Skin of body (tissue), 2 donors: ENCODE results near the gene AIG1. TPM values are rescaled to one million over a fixed set of nuclear protein-coding genes. Genes with fewer than 3 reads are reported as not detected.
"Not testable (repeated sequence)": the region's sequence is repeated elsewhere in the genome, so short reads cannot be mapped to it uniquely, and the experiment has no call there.

Source experiments
- DNase-seq: peaks from one replicate; lab custom pipeline; 2025; lab: John Stamatoyannopoulos, UW
- total RNA-seq: library from RNA; depleted of rRNA; stranded (reverse); fragments of >200 nt; gene quantifications from one replicate; pipeline ENCODE4 v1.2.3, GENCODE V29; 2014

The AIG1 gene
- total RNA-seq, 1 donor from 2014 or later: 22.8 TPM

DNA sequence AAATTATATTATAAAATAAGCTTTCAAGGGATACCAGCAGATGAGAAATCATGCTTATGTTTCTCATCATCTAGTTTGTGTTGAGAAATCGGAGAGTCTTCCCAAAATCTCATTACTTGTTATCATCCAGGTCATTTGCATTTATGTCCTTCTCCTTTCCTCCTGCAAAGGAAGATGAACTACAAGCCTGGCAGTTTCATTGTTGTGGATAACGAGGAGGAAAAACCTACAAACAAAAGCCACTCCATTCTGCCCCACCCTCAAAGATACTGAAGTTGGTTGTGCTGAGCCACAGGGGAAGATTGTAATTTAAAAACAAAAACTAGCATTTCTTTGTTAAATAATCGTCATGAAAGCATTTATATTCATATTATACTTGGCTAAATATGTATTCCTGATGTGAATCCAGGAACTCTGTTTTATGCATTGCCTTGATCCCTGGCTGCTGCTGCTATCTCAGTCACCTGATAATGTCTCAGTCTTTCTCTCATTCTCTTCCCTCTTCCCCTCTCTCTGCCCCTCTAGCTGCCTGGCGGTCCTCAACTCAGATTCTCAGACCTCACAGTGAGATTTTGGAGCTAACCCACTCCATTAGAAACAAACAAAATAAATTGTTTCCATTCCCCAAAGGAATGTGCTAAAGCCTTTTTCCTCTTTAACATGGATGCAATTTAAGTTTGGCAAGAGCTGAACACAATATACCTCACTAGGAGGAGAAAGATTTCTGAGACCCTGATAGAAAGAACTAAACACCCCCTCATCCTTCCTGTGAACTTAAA lies 204.5 kb downstream of the AIG1 start:
- peak; percentile 71 for DNase-seq

DNA sequence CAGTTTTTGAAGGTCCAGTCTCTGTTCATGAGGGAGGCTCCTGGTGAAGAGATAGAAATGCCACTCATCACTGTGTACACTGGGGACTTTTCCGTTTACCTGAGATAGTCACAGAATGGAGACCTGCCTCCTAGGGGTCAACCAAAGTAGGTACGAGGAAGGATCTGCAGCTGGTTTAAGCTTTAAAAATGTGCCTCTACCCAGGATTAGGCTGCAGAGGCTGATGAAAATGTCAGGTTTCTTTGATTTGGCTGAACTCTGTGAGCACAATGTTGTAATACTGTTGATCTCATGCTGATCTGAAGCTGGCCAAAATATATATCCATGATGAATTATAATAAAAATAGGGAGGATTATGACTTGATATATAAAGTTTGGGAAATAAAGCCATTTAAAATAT lies 207.1 kb downstream of the AIG1 start:
- DNase-seq: peak; percentile 65

DNA sequence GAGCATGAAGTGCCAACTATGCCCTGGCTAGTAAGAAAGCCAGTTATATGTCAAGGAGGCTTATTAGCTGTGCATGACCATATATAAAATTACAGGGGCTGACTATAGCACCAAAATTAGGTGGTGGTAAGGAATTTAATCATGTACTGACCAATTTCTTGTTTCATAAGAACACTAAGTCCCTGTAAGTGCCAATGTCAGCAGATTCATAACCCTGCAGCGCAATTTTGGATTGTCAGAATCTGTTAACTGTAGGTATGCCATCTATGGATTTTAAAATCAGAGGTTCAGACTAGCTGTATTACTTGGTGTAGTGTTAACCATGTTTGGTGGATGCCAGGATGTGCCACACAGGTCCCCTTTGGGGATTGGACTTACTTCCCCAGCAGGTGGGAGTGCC lies 207.8 kb downstream of the AIG1 start:
- no peak for DNase-seq

DNA sequence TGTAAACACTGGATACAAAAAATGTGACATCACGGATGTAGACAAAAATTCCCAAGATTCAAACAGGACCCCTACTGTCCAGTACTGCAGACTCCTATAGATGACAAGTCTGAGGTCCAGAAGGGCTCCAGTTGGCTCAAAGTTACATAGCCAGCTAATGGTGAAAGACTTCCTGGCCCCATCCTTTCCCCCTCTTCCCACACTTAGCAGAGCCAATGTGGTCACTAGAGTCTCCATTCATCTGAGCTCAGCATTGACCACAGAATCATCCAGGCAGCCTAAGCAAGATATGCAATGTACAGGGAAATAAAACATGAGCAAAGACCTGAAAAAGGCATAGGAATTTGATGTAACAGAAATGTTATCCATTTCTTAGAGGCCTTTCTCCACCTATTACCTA lies 209.3 kb downstream of the AIG1 start:
- DNase-seq: no peak

DNA sequence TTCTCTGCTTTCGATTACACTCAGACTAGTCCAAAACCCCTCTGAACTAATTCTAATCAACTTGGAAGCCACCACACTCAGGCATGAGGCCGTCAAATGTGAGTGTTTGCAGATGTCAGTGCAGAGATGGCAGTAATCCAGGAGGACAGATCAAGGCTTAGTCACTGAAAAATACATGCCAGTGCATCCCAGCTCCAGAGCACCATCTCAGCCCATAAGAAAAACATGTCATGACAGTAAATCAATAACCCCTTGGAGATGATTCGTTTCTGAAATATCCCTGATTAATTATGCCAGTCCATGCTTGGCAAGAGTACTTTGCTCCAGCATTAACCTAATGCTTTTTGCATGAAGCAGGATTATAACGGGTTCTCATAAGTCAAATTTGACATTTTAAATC lies 210.3 kb downstream of the AIG1 start:
- DNase-seq: peak; percentile 81

DNA sequence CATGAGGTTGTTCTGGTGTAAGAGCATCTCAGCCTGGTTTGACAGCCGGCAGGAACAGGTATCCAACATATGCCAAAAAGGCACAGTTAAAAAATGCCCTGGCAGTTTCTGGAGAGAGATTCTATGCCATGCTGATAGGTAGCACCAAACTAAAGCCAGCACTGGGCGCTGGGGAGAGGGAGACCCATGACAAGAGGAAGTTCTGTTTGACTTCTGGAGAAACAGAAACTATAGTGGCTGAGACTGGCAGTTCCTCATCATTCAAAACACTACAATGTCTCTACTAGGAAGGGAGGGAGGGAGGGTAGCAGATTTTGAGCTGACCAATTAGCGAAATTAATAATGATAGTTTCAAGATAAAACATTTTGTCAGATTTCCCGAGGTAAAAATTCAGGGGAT lies 215.7 kb downstream of the AIG1 start:
- DNase-seq: no peak

DNA sequence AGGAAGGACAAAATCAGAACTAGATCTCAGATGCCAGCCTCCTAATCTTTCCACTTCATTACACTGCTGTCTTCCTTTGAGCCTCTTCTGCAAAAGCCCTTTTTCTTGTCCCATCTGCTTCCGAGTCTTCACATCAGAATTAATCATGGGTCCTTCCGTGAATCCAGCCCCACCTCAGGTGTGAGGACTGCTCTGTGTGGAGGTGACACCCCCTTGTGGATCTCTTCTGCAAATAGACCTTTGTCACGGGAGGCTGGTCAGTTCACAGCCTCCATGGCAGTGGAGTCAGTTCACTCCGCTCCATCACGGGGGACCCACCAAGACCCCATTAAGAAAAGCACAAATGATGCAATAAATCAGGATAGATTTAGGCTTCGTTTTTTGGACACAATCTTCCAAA lies 218.7 kb downstream of the AIG1 start:
- no peak for DNase-seq

DNA sequence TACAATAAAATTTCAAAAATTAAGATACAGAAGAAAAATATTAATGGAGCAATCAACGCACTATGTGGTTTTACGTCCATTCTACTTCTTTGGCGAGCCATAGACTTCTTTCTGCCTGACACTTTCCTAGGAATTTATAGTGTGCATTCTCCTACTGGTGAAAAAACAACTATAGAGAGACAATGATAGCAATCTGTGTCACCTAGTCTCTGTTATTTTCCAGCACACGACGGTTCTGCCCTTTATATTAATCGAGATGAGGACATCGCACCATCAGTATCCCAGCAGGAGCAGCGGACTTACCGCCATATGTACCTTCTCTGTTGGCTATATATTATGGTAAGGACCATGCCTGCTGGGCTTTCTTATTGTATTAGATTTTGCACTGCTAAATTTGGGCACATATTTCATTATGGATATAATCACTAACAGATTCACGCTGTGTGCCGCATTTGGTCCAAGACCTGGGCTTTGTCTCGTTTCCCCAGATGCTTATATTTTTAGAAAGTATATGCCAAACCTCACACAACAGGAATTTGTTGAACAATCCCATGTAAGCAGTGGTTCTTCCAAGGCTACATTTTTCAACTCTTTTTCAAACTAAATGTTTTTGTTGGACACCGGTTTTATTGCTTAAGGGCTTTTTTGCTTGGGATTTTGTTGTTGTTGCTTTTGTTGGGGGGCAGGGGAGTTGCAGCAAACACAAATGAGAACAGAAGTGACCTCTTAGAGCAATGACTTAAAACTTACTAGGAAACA lies 223.4 kb downstream of the AIG1 start:
- peak; percentile 79 for DNase-seq

DNA sequence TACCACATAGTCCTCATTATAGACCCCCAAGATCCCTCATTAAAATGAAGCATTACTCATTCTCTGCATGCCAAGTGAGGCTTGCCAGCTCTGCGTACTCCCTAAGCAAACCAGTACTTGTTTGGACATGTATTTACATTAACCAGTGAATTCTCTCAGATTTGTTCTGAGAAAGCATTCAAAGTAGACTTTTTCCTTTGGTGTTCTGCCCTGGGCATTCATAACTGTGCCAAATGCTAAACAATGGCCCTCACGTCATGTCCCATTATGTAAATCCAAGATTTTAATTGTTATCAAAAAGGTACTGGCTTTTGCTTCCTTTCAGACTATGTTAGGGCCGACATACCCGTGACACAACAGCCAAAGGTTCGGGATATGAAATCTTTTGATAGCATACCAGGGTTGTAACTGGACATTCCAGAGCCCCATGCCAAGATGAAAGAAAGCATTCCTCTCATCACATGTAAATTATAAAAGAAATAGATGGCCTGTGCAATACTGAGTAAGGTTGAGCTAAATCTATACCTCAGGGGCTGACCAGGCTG lies 225.6 kb downstream of the AIG1 start:
- DNase-seq: no peak

DNA sequence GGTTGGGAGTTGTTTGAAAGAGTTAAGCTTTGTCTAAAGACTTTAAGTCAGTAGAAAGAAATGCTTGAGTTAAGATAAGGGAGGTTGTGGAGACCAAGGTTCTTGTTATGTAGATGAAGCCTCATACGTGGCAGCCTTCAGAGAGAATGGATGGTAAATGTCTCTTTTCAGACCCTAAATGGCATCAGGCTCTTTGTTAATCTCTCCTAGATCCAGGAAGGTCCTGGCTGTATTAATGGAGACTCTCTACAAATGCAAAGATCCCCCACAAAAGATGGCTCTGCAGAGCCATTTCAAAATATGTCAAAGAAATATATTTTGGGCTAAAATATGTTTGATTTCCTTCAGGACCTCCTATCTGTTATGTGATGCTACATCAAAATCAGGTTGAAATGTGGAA lies 228.2 kb downstream of the AIG1 start:
- no peak for DNase-seq

DNA sequence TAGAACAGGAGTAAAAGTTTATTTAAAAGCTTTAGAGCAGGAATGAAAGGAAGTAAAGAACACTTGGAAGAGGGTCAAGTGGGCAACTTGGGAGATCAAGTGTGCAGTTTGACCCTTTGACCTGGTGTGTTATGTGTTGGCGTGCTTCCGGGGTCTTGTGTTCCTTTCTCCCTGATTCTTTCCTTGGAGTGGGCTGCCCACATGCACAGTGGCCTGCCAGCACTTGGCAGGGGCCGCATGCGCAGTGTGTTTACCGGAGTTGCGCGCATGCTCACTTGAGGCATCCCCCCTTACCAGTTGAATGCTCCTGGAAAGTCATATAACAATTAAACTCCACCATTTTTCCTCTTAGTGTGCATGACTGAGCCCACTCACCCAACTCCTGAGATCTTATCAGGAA lies 229.5 kb downstream of the AIG1 start:
- DNase-seq: no peak

DNA sequence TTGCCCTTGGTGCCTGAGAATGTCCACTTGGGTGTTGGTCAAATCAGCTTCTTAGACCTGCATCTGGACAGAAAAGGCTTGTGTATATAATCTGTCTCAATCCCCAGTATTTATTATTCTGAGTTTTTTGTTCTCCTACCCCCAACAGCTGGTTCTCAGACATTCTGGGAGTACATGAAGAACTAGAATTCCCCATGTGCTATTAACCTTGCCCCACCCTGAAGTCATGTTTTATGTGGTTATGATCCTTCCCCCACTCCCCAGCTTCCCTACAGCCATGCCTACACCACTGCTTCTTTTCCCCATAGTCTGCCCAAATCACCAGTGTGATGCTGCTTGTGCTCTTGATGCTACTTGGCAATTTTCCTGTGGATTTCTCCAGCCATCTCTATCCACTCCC lies 232.8 kb downstream of the AIG1 start:
- no peak for DNase-seq

DNA sequence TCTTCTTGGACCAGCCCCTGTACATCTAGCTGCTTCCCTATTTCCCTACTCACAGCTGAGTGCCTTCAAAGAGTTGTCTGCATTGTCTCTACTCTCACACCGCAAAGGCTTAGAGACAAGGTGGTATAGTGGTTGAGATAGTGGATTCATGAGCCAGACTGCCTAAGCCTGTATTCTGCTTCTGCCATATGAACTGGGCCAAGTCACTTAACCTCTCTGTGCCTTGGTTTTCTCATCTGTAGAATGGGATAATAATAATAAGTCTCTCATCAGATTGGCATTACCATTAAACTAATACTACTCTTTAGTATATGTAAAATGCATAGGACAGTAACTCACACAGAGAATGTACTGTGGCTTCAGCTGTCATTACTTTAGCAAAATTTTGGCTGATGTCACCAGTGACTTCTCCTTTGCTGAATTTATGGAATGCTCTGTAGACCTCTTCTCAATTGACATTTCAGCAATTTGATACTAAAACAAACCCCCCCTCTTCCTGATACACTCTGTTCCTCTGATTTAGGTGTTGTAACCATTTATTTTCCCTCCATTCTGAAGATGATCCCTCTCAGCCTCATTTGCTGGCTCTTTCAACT lies 233.7 kb downstream of the AIG1 start:
- no peak for DNase-seq

DNA sequence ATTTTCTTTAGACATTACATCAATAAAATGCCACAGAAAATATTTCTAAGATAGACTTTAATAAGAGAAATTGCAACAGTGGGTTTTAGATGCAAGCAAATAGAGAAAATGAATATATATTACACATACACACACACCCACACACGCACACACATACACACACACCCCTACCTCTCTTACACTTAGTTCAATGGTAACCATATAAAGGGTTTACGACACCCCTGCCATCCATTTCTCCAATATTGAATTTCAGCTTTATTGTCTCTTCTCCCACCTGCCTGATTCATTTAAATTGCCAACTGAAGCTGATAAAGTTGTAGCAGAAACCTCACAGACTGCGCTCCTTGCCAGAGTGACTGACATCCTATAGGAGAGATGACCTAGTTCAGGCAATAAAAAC lies 235.2 kb downstream of the AIG1 start:
- DNase-seq: no peak

DNA sequence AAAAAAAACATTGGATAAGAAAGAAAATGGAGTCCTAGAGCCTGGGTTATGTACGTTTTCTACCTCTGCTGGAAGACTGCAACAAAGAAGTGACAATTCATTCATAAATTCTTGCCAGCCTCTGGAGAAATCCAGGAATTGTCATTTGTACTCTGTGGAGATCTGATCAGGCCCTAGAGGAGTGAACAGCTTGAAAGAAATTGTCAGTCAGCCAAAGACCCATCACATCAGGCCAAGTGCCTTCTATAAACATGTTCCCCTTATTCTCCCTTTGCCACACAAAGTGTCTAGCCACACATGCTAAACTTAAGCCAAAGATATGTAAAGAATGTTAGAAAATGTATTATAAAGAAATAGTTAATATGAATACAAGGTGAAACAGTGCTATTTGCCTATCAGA lies 237.4 kb downstream of the AIG1 start:
- no peak for DNase-seq

DNA sequence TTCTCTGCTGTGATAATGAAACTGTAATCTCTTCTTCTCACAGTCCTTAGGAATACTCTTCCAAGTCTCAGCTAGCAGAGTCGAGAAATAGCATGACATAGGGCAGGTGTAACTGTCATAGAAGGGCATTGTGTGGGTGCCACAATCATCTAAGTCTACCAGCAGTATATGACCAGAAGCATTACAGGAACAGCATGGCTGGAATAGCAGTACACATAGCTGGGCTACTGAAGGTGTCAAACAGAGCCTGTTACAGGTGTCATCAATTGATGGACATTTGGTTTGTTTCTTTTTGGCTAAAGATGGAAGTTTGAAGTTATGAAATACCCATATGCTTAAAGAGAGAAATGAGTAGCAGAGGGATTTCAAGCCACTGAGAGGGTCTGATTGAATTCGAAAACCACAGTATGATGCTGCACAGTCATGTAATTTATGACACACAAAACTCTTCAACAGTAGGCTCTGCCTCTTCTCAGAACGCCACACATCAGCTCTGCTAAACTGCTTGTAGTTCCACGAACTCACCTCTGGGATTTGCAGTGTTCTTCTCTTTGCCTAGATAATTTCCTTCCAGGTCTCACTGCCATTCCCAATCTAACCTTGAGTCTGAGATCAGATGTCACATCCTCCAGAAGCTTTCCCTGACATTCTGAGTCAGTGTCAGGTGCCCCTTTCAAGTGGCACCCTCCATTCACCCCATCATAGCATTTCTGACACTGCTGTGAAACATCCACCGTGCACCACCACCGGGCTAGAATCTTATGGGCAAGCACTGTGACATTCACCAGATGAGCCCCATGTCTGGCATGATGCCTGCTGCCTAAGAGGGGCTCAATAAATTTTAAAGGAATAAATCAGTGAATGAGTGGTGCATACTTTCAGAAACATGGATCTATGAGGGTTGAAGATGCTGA lies 238.8 kb downstream of the AIG1 start:
- DNase-seq: no peak

DNA sequence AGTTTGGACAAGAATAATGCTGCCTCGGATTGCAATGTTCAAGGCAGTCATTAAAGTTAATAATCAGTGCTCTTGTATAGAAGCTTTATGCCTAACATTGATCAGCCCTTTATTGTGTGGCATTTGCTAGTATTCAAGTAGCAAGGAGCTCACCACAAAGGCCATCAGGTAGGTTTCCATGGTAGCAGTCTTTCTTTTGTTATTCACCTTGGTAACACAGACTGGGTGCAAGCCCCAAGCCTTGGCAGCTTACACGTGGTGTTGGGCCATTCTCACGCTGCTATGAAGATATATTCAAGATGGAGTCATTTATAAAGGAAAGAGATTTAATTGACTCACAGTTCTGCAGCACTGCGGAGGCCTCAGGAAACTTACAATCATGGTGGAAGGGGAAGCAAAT lies 240.5 kb downstream of the AIG1 start:
- no peak for DNase-seq

DNA sequence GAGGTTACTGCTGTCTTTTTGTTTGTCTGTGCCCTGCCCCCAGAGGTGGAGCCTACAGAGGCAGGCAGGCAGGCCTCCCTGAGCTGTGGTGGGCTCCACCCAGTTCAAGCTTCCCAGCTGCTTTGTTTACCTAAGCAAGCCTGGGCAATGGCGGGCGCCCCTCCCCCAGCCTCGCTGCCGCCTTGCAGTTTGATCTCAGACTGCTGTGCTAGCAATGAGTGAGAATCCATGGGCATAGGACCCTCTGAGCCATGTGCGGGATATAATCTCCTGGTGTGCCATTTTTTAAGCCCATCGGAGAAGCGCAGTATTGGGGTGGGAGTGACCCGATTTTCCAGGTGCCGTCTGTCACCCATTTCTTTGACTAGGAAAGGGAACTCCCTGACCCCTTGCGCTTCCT lies 247.1 kb downstream of the AIG1 start:
- DNase-seq: not testable (repeated sequence)

DNA sequence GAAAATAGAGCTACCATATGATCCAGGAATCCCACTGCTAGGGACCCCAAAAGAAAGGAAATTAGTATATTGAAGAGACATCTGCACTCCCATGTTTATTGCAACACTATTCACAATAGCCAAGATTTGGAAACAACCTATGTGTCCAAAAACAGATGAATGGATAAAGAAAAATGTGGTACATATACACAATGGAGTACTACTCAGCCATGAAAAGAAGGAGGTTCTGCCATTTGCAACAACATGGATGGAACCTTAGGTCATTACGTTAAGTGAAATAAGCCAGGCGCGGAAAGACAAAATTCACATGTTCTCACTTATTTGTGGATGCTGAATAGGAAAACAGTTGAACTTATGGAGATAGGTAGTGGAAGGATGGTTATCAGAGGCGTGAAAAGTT lies 252.5 kb downstream of the AIG1 start:
- no peak for DNase-seq

DNA sequence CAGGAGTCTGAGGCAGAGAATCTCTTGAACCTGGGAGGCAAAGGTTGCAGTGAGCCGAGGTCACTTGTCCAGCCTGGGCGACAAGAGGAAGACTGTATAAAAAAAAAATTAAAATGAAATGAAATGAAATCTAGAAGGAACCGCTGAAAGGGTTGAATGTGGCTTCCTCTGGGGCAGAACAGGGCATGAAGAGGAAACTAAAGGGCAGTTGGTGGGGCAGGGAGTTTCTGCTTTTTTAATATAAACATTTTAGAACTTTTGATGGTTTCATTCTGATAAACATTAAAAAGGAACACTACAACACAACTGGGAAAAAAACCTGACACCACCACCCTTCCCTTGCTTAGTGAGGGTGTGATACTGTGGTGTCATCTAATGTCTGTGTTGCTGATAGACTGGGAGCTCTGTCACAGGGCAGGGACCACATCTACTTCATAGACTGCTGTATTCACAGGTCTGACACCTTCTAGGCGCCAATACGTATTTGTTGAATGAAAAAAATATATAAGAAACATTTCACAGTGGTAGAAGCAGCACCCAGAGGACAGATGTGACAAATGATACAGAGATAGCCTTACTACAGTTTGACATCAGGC lies 260.9 kb downstream of the AIG1 start:
- DNase-seq: no peak

DNA sequence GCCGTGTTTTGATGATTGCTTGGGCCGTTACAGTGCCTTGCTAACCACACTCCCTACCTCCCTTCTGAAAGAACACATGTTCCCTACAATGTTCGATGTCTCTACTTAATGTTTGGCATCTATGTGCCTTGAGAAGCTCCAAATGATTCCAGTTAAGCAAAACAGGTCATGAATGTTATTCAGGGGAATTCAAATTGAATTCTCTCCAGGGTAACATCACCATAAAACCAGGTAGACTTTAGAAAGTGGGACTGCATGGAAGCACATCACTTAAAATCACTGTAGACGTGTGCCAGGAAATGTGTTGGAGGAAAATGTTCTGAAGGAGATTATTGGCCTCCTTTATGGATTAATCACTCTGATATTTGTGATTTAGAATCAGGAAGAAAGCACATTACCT lies 261.7 kb downstream of the AIG1 start:
- peak; percentile 58 for DNase-seq
